ENCODE data around the gene NOP58.
"Not testable (repeated sequence)": the region's sequence is repeated elsewhere in the genome, so short reads cannot be mapped to it uniquely, and the experiment has no call there.

Gene NOP58

DNA sequence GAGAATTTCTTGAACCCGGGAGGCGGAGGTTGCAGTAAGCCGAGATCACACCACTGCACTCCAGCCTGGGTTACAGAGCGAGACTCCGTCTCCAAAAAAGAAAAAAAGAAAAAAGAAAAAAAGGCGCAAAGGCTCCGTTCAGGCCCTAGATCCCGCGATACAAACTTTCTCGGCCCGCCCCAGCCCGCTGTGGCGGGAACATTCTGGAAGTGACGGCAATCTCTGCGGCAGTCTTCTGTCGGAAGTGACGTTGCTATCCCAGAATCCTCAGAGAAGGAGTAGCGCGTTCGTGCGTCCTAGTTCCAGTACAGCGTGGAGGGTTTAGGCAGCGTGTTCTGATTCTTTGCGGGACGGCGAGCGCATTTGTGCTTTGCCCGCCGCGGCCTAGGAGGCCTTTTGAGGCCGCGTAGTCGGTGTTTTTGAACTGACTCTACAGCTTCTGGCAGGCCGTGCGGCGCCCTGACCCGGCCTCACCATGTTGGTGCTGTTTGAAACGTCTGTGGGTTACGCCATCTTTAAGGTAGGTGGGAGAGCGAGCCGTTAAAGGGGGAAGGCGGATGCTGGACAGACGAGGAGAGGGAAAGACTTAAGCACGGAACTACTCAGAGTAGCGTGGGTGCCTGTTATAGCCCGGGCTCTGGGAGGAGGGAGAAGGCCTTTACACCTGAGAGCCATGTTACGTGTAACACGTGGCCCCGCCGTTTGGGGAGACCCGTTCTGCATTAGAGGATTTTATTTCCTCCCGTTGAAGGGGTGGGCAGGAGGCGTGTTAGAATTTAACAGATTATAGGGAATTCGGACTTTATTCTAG lies at the start of gene NOP58:
Gene NOP58 (plus strand): TSS at position 297 of the 811 bp plus-strand sequence. CDS start 179 bp downstream, at position 476.
- Histone ChIP-seq H3K27me3 (replicated peaks) (no peaks in the 10 kb centered on the region), H3K4me3 (ENCODE audit: low read depth, low read length) (peak within 1 kb of the TSS; percentile 99), H3K36me3 (replicated peaks) (no peaks in the 10 kb centered on the region), H3K27ac (peak within 1 kb of the TSS; percentile 93)
- TF ChIP-seq, protein P1, sequence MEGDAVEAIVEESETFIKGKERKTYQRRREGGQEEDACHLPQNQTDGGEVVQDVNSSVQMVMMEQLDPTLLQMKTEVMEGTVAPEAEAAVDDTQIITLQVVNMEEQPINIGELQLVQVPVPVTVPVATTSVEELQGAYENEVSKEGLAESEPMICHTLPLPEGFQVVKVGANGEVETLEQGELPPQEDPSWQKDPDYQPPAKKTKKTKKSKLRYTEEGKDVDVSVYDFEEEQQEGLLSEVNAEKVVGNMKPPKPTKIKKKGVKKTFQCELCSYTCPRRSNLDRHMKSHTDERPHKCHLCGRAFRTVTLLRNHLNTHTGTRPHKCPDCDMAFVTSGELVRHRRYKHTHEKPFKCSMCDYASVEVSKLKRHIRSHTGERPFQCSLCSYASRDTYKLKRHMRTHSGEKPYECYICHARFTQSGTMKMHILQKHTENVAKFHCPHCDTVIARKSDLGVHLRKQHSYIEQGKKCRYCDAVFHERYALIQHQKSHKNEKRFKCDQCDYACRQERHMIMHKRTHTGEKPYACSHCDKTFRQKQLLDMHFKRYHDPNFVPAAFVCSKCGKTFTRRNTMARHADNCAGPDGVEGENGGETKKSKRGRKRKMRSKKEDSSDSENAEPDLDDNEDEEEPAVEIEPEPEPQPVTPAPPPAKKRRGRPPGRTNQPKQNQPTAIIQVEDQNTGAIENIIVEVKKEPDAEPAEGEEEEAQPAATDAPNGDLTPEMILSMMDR (IDR thresholded peaks at IDR 0.05; ENCODE audit: low read depth, low read length, missing control alignments) = no peak
- in situ Hi-C loops (cut with HindIII; ENCODE audit: low pct_ligation_motif_present, low sequenced_read_pairs) = no loop called here
- DNase-seq = peak; percentile 93

DNA sequence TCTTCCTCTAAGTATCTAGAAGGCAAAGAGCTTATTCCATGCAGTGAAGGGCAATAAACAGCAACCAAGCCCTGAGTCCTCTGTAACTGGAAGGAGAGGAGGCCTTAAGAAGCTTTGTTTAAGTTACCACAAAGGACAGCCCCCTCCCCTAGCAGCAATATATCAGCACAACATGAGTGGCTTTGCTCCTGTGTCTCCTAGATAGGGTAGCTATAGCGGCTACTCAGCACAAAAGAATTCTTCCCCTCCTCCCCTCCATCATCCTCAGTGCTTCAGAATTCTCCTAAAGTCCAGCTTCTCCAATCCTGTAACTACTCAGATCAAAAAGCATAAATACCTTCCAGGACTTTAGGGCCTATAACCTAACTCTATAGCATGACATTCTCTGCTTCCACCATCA lies 43.7 kb upstream of the NOP58 start:
- peaks cover 4% of the 10 kb centered on the region for H3K36me3 ChIP-seq (replicated peaks)
- peak; percentile 45 for DNase-seq
- no peak overlapping the region for H3K4me3 ChIP-seq (ENCODE audit: low read depth, low read length)
- H3K27ac ChIP-seq = no peak overlapping the region
- in situ Hi-C loops (cut with HindIII; ENCODE audit: low pct_ligation_motif_present, low sequenced_read_pairs) = no loop called here
- H3K27me3 ChIP-seq (replicated peaks) = no peaks in the 10 kb centered on the region
- TF ChIP-seq, protein P1 (IDR thresholded peaks at IDR 0.05; ENCODE audit: low read depth, low read length, missing control alignments) = no peak

DNA sequence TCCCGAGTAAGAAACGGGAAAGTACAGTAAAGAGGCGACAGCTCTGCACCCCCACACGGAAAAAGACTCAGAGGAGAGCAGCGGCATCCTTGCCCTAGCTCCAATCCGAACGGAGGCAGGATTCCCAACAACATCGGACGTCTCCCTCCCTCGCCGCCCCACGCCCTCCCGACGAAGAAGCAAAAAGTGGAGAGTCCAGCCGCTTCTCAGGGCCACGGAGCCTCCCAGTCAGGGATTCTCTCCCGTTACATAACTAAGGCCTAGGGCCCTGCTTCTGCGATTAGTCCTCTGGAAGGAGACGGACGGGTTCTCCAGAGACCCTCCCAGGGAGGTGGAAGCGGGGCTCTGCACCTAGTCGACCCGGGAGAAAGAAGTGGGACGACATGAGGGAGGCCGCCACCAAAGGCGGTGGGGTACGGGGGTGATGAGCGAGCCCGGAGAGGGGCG lies 27.8 kb upstream of the NOP58 start:
- in situ Hi-C loops (cut with HindIII; ENCODE audit: low pct_ligation_motif_present, low sequenced_read_pairs) = no loop called here
- H3K27ac ChIP-seq = peak overlapping the region; percentile 49
- no peaks in the 10 kb centered on the region for H3K27me3 ChIP-seq (replicated peaks)
- no peaks in the 10 kb centered on the region for H3K36me3 ChIP-seq (replicated peaks)
- DNase-seq = peak; percentile 48
- TF ChIP-seq, protein P1 (IDR thresholded peaks at IDR 0.05; ENCODE audit: low read depth, low read length, missing control alignments) = peak; percentile 9
- peak overlapping the region; percentile 77 for H3K4me3 ChIP-seq (ENCODE audit: low read depth, low read length)

- H3K27ac ChIP-seq = peak within 1 kb of the TSS; percentile 49
- in situ Hi-C loops (cut with HindIII; ENCODE audit: low pct_ligation_motif_present, low sequenced_read_pairs) = no loop called here
- peak; percentile 82 for DNase-seq
- no peaks in the 10 kb centered on the region for H3K36me3 ChIP-seq (replicated peaks)
- H3K4me3 ChIP-seq (ENCODE audit: low read depth, low read length) = peak within 1 kb of the TSS; percentile 77
- TF ChIP-seq, protein P1 (IDR thresholded peaks at IDR 0.05; ENCODE audit: low read depth, low read length, missing control alignments) = peak; percentile 0
- no peaks in the 10 kb centered on the region for H3K27me3 ChIP-seq (replicated peaks)
Observed at GRCh38 chr2:202238234-202239197, 27.0 kb upstream of the NOP58 start, which contains the start of gene SUMO1. TSS of gene SUMO1 (minus strand) at chr2:202238597. CDS start at chr2:202238451, 146 bp downstream.

GRCh38 chr2:202247710-202248109 lies 17.9 kb upstream of the NOP58 start:
- H3K27me3 ChIP-seq (replicated peaks); H3K27ac ChIP-seq; in situ Hi-C loops (cut with HindIII; ENCODE audit: low pct_ligation_motif_present, low sequenced_read_pairs); H3K36me3 ChIP-seq (replicated peaks); DNase-seq; H3K4me3 ChIP-seq (ENCODE audit: low read depth, low read length): not testable (repeated sequence)

Measured in brain microvascular endothelial cell (primary cell).